WTC11 (cell line): Measurements from ENCODE around the gene DNAJC18. TPM values are rescaled to one million over a fixed set of nuclear protein-coding genes. Genes with fewer than 3 reads are reported as not detected.
A peak's percentile ranks its signal among the peaks of the same experiment; 100 is the strongest.

Experiments used
- ATAC-seq: fragments of 200-7000 bp; cut with Tn5 transposase; 2 replicates; pipeline ENCODE4 v1.10.0; 2021; ENCODE audit warnings: mild to moderate bottlenecking, moderate library complexity
- CTCF ChIA-PET: fragments of 300-600 bp; sonication (Branson Sonifier 250); formaldehyde crosslinking; loops from one replicate; lab custom pipeline; 2021; ENCODE audit warnings: antibody characterized with exemption; lab: Charles Lee
- POLR2A ChIA-PET: fragments of 350-600 bp; sonication (Branson Sonifier 250); formaldehyde crosslinking; loops from one replicate; lab custom pipeline; 2021; ENCODE audit warnings: antibody characterized with exemption; lab: Charles Lee
- DNase-seq: peaks from one replicate; pipeline ENCODE4 v3.0.0; 2021; ENCODE audit warnings: low spot score
- H3K27ac Mint-ChIP-seq: 2 replicates; pipeline ENCODE4 v1.8.0; 2021; ENCODE audit warnings: mixed read lengths
- H3K27me3 Mint-ChIP-seq: 2 replicates; pipeline ENCODE4 v1.8.0; 2021; ENCODE audit warnings: low read depth, mild to moderate bottlenecking, moderate library complexity, mixed read lengths
- H3K36me3 Mint-ChIP-seq: 2 replicates; pipeline ENCODE4 v1.8.0; 2021; ENCODE audit warnings: mixed read lengths
- H3K4me1 Mint-ChIP-seq: 2 replicates; pipeline ENCODE4 v1.8.0; 2022; ENCODE audit warnings: mixed read lengths
- H3K4me3 Mint-ChIP-seq: 2 replicates; pipeline ENCODE4 v1.8.0; 2021; ENCODE audit warnings: mild to moderate bottlenecking, moderate library complexity, mixed read lengths
- H3K9me3 Mint-ChIP-seq: 2 replicates; pipeline ENCODE4 v1.8.0; 2021; ENCODE audit warnings: mixed read lengths
- ATF1 ChIP-seq: sonication (generic); formaldehyde crosslinking; IDR thresholded peaks from 2 replicates; pipeline ENCODE4 v1.8.1; 2023; ENCODE audit warnings: mild to moderate bottlenecking, moderate library complexity, missing genetic modification reagents
- ESRRA ChIP-seq: sonication (generic); formaldehyde crosslinking; IDR thresholded peaks from 2 replicates; pipeline ENCODE4 v1.8.1; 2022; ENCODE audit warnings: mild to moderate bottlenecking, missing genetic modification reagents, borderline replicate concordance
- FOXJ3 ChIP-seq: sonication (generic); formaldehyde crosslinking; IDR thresholded peaks from 2 replicates; pipeline ENCODE4 v1.9.0; 2021; ENCODE audit warnings: missing genetic modification reagents, mild to moderate bottlenecking, borderline replicate concordance
- HMGA2 ChIP-seq: fragments of 250-450 bp; sonication (Bioruptor Pico); IDR thresholded peaks from 2 replicates; pipeline ENCODE4 v1.4.0; 2021; ENCODE audit warnings: mild to moderate bottlenecking, moderate library complexity
- JUN ChIP-seq: sonication (generic); formaldehyde crosslinking; IDR thresholded peaks from 2 replicates; pipeline ENCODE4 v1.8.0; 2023; ENCODE audit warnings: mild to moderate bottlenecking, missing genetic modification reagents
- KAT7 ChIP-seq: sonication (generic); formaldehyde crosslinking; IDR thresholded peaks from 2 replicates; pipeline ENCODE4 v1.8.1; 2023; ENCODE audit warnings: missing genetic modification reagents, mild to moderate bottlenecking, borderline replicate concordance
- MAX ChIP-seq: sonication (generic); formaldehyde crosslinking; IDR thresholded peaks from 2 replicates; pipeline ENCODE4 v1.8.0; 2022; ENCODE audit warnings: mild to moderate bottlenecking, missing genetic modification reagents
- NFATC4 ChIP-seq: fragments of 250-450 bp; sonication (Bioruptor Pico); IDR thresholded peaks from 2 replicates; pipeline ENCODE4 v1.9.0; 2021; ENCODE audit warnings: mild to moderate bottlenecking
- NR3C1 ChIP-seq: sonication (generic); formaldehyde crosslinking; conservative IDR thresholded peaks from 2 replicates; pipeline ENCODE4 v1.8.1; 2023; ENCODE audit warnings: low read depth, mild to moderate bottlenecking, missing genetic modification reagents
- PRDM15 ChIP-seq: sonication (generic); formaldehyde crosslinking; IDR thresholded peaks from 2 replicates; pipeline ENCODE4 v1.8.0; 2022; ENCODE audit warnings: missing genetic modification reagents
- TEAD1 ChIP-seq: sonication (generic); formaldehyde crosslinking; IDR thresholded peaks from 2 replicates; pipeline ENCODE4 v1.8.0; 2022; ENCODE audit warnings: mild to moderate bottlenecking, missing genetic modification reagents
- TEAD4 ChIP-seq: sonication (generic); formaldehyde crosslinking; IDR thresholded peaks from 2 replicates; pipeline ENCODE4 v1.8.0; 2022; ENCODE audit warnings: mild to moderate bottlenecking, missing genetic modification reagents
- total RNA-seq: library from RNA; stranded (reverse); gene quantifications from 3 replicates; pipeline ENCODE4 v1.2.3, GENCODE V29; 2021
- TF ChIP-seq, protein P1 (sequence below): sonication (generic); formaldehyde crosslinking; IDR thresholded peaks from 2 replicates; pipeline ENCODE4 v1.8.1; 2022; ENCODE audit warnings: mild to moderate bottlenecking, moderate library complexity, missing genetic modification reagents
- TF ChIP-seq, protein P2 (sequence below): sonication (generic); formaldehyde crosslinking; IDR thresholded peaks from 2 replicates; pipeline ENCODE4 v1.8.0; 2023; ENCODE audit warnings: missing genetic modification reagents
- TF ChIP-seq, protein P3 (sequence below): sonication (generic); formaldehyde crosslinking; IDR thresholded peaks from 2 replicates; pipeline ENCODE4 v1.8.1; 2023; ENCODE audit warnings: mild to moderate bottlenecking, missing genetic modification reagents, moderate library complexity
- TF ChIP-seq, protein P4 (sequence below): sonication (generic); formaldehyde crosslinking; IDR thresholded peaks from 2 replicates; pipeline ENCODE4 v1.8.1; 2023; ENCODE audit warnings: mild to moderate bottlenecking, moderate library complexity, missing genetic modification reagents
- TF ChIP-seq, protein P5 (sequence below): sonication (generic); formaldehyde crosslinking; IDR thresholded peaks from 2 replicates; pipeline ENCODE4 v1.8.0; 2022; ENCODE audit warnings: mild to moderate bottlenecking, missing genetic modification reagents

The DNAJC18 gene
- total RNA-seq, 1 experiment from 2014 or later = 23.7 TPM

DNA sequence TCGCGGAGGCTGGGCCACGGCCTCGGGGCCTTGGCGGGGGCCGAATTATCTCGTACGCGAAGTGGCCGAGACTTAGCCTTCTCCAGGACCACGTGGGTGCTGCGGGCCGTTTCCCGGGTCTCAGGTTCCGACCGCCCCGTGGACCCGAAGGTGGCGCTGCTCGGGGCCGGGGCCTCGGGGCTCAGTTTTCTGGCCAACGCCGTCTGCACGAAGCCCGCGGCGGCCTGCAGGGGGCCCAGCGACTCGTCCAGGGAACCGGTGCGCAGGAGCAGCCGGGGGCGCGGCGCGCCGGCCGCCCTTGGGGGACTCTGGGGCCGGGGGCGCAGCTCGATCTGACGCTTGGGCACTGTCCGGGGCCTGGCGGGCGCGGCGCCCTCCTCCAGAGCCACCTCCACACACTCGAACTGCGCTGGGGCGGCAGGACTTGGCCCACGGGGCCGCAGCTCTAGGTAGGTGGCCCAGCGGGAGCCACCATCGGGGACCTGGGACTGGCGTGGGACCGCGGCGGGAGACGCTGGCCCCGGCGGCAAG lies 45.1 kb downstream of the DNAJC18 start:
- no peaks in the 10 kb centered on the region for H3K9me3 Mint-ChIP-seq
- POLR2A ChIA-PET = interaction anchor here (1.8 kb wide), 1 partner anchor 9 kb away, joined by 4 read pairs; the partner anchor contains the start of gene SPATA24
- ATAC-seq (no peak; the same call in 1 of the 2 replicates), DNase-seq (peak; percentile 57)
- H3K4me1 Mint-ChIP-seq = peaks cover 31% of the 10 kb centered on the region
- peaks cover 9% of the 10 kb centered on the region for H3K36me3 Mint-ChIP-seq
- H3K27ac Mint-ChIP-seq = no peak overlapping the region
- TF ChIP-seq ATF1 (CRISPR knock-in tag) (no peak), TEAD1 (CRISPR knock-in tag) (0 out of 2 replicates have a peak, but pooled peaks have one; percentile 17), MAX (CRISPR knock-in tag) (peak; percentile 78), KAT7 (0 out of 2 replicates have a peak, but pooled peaks have one; percentile 91), JUN (CRISPR knock-in tag) (peak; percentile 42; the same call in 1 of the 2 replicates), ESRRA (0 out of 2 replicates have a peak, but pooled peaks have one; percentile 47), TEAD4 (CRISPR knock-in tag) (0 out of 2 replicates have a peak, but pooled peaks have one; percentile 30), FOXJ3 (CRISPR knock-in tag) (no peak), NR3C1 (0 out of 2 replicates have a peak, but pooled peaks have one; percentile 58), NFATC4 (CRISPR knock-in tag) (no peak)
- TF ChIP-seq, protein P1, sequence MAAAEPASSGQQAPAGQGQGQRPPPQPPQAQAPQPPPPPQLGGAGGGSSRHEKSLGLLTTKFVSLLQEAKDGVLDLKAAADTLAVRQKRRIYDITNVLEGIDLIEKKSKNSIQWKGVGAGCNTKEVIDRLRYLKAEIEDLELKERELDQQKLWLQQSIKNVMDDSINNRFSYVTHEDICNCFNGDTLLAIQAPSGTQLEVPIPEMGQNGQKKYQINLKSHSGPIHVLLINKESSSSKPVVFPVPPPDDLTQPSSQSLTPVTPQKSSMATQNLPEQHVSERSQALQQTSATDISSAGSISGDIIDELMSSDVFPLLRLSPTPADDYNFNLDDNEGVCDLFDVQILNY (CRISPR knock-in tag) = 0 out of 2 replicates have a peak, but pooled peaks have one; percentile 1
- TF ChIP-seq, protein P2, sequence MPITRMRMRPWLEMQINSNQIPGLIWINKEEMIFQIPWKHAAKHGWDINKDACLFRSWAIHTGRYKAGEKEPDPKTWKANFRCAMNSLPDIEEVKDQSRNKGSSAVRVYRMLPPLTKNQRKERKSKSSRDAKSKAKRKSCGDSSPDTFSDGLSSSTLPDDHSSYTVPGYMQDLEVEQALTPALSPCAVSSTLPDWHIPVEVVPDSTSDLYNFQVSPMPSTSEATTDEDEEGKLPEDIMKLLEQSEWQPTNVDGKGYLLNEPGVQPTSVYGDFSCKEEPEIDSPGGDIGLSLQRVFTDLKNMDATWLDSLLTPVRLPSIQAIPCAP (CRISPR knock-in tag) = no peak
- TF ChIP-seq, protein P3, sequence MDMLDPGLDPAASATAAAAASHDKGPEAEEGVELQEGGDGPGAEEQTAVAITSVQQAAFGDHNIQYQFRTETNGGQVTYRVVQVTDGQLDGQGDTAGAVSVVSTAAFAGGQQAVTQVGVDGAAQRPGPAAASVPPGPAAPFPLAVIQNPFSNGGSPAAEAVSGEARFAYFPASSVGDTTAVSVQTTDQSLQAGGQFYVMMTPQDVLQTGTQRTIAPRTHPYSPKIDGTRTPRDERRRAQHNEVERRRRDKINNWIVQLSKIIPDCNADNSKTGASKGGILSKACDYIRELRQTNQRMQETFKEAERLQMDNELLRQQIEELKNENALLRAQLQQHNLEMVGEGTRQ (CRISPR knock-in tag) = peak; percentile 59
- TF ChIP-seq, protein P4, sequence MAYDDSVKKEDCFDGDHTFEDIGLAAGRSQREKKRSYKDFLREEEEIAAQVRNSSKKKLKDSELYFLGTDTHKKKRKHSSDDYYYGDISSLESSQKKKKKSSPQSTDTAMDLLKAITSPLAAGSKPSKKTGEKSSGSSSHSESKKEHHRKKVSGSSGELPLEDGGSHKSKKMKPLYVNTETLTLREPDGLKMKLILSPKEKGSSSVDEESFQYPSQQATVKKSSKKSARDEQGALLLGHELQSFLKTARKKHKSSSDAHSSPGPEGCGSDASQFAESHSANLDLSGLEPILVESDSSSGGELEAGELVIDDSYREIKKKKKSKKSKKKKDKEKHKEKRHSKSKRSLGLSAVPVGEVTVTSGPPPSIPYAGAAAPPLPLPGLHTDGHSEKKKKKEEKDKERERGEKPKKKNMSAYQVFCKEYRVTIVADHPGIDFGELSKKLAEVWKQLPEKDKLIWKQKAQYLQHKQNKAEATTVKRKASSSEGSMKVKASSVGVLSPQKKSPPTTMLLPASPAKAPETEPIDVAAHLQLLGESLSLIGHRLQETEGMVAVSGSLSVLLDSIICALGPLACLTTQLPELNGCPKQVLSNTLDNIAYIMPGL (CRISPR knock-in tag) = peak; percentile 72; the same call in 1 of the 2 replicates
- TF ChIP-seq, protein P5, sequence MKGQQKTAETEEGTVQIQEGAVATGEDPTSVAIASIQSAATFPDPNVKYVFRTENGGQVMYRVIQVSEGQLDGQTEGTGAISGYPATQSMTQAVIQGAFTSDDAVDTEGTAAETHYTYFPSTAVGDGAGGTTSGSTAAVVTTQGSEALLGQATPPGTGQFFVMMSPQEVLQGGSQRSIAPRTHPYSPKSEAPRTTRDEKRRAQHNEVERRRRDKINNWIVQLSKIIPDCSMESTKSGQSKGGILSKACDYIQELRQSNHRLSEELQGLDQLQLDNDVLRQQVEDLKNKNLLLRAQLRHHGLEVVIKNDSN (CRISPR knock-in tag) = peak; percentile 64
- TF ChIP-seq, all 79 proteins: peak for 11
- CTCF ChIA-PET = interaction anchor here (0.9 to 5.6 kb wide), 3 partner anchors 9 to 52 kb away, joined by 3 to 31 read pairs (median 19); partner anchors contain the start of genes PAIP2 and SPATA24
- H3K27me3 Mint-ChIP-seq = peaks cover 39% of the 10 kb centered on the region
- peak overlapping the region; percentile 87 for H3K4me3 Mint-ChIP-seq

GRCh38 chr5:139393497-139394122 lies 45.7 kb downstream of the DNAJC18 start:
- H3K4me3 Mint-ChIP-seq = peak overlapping the region; percentile 87
- DNase-seq (peak; percentile 52), ATAC-seq (no peak; the same call in 1 of the 2 replicates)
- H3K27me3 Mint-ChIP-seq = peaks cover 39% of the 10 kb centered on the region
- peak; percentile 75 for TF ChIP-seq PRDM15
- no peak for TF ChIP-seq HMGA2 (CRISPR knock-in tag)
- ChIA-PET CTCF (interaction anchor here (1.3 to 5.6 kb wide), 6 partner anchors 9 to 120 kb away, joined by 4 to 31 read pairs (median 4); partner anchors contain the start of genes PAIP2 and SPATA24), POLR2A (no interaction called here)
- peaks cover 36% of the 10 kb centered on the region for H3K4me1 Mint-ChIP-seq
- no peaks in the 10 kb centered on the region for H3K9me3 Mint-ChIP-seq
- no peak overlapping the region for H3K27ac Mint-ChIP-seq
- peaks cover 7% of the 10 kb centered on the region; the same call in 1 of the 2 replicates for H3K36me3 Mint-ChIP-seq
